GM12878 (cell line): ENCODE measurements around the gene GSS. TPM values are rescaled to one million over a fixed set of nuclear protein-coding genes. Genes with fewer than 3 reads are reported as not detected.

Experiments used
- ATAC-seq: fragments of 200-7000 bp; cut with Tn5 transposase; 3 replicates; pipeline ENCODE4 v1.9.1; 2020; ENCODE audit warnings: mild to moderate bottlenecking, moderate library complexity
- BruUV-seq: library from RNA; stranded (reverse); fragments of 400-500 nt; replicated peaks from 2 replicates; lab custom pipeline; 2021; lab: Mats Ljungman, UMichigan
- CTCF ChIA-PET: fragments of 300-600 bp; sonication (Branson Sonifier 250); formaldehyde crosslinking; extraction: SDS; loops from one replicate; lab custom pipeline; 2021; ENCODE audit warnings: inconsistent platforms; lab: Yijun Ruan, JAX
- POLR2A ChIA-PET: fragments of 350-600 bp; formaldehyde crosslinking; extraction: SDS; loops from one replicate; lab custom pipeline; 2021; ENCODE audit warnings: inconsistent platforms; lab: Charles Lee
- RAD21 ChIA-PET: fragments of 300-600 bp; sonication (Branson Sonifier 250); formaldehyde crosslinking; loops from one replicate; lab custom pipeline; 2023; ENCODE audit warnings: antibody characterized with exemption; ENCODE audit not compliant: unreplicated experiment; lab: Charles Lee
- SMC1A ChIA-PET: fragments of 300-600 bp; sonication (Branson Sonifier 250); formaldehyde crosslinking; loops from one replicate; lab custom pipeline; 2023; ENCODE audit not compliant: unreplicated experiment, uncharacterized antibody; lab: Charles Lee
- DNase-seq: peaks from one replicate; pipeline ENCODE4 v3.0.0-alpha.2; 2011; ENCODE audit warnings: low read depth, low spot score
- FAIRE-seq: peaks from 3 replicates; lab custom pipeline; 2011; peaks lifted over from hg19 to GRCh38; lab: Jason Lieb, UNC
- H2AFZ ChIP-seq: 2 replicates; pipeline ENCODE4 v1.6.0; 2011; ENCODE audit warnings: low read depth, low read length, control low read depth; ENCODE audit not compliant: control insufficient read depth
- H3K27ac ChIP-seq: 2 replicates; pipeline ENCODE4 v1.5.1; 2011; ENCODE audit warnings: control low read depth; ENCODE audit not compliant: control insufficient read depth, insufficient read depth
- H3K27me3 ChIP-seq, 2 experiments: replicated peaks in 1 of 2; 2 replicates each; pipeline versions ENCODE4 v1.6.0 to v1.6.1; 2011; ENCODE audit warnings: low read length in 1 of 2; ENCODE audit not compliant: control insufficient read depth in 2 of 2, insufficient read depth in 2 of 2
- H3K36me3 ChIP-seq, 2 experiments: 2 replicates each; pipeline ENCODE4 v1.5.1; 2011; ENCODE audit warnings: low read length in 1 of 2; ENCODE audit not compliant: control insufficient read depth in 2 of 2, insufficient read depth in 2 of 2
- H3K4me1 ChIP-seq: 2 replicates; pipeline ENCODE4 v1.6.1; 2011; ENCODE audit warnings: mild to moderate bottlenecking, low read length, moderate library complexity, mixed read lengths; ENCODE audit not compliant: control insufficient read depth, insufficient read depth
- H3K4me2 ChIP-seq: 2 replicates; pipeline ENCODE4 v1.6.0; 2011; ENCODE audit warnings: control low read depth; ENCODE audit not compliant: control insufficient read depth, insufficient read depth
- H3K4me3 ChIP-seq: fragments of 200-600 bp; sonication (generic); 2 replicates; pipeline ENCODE4 v1.5.1; 2016
- H3K79me2 ChIP-seq: 2 replicates; pipeline ENCODE4 v1.6.0; 2011; ENCODE audit warnings: low read length; ENCODE audit not compliant: control insufficient read depth, insufficient read depth
- H3K9ac ChIP-seq: 2 replicates; pipeline ENCODE4 v1.8.0; 2011; ENCODE audit warnings: low read length, control low read depth, mixed read lengths; ENCODE audit not compliant: control insufficient read depth, insufficient read depth
- H3K9me3 ChIP-seq: replicated peaks from 3 replicates; pipeline ENCODE4 v1.5.1; 2011; ENCODE audit warnings: mild to moderate bottlenecking, low read length; ENCODE audit not compliant: control insufficient read depth, insufficient read depth
- H4K20me1 ChIP-seq: 2 replicates; pipeline ENCODE4 v1.6.0; 2011; ENCODE audit not compliant: control insufficient read depth, insufficient read depth
- BACH1 ChIP-seq: fragments of 450-650 bp; IDR thresholded peaks from 2 replicates; pipeline ENCODE4 v1.6.1; 2017; ENCODE audit warnings: mild to moderate bottlenecking, borderline replicate concordance
- CBFB ChIP-seq: IDR thresholded peaks from 2 replicates; pipeline ENCODE4 v1.6.1; 2016; ENCODE audit warnings: antibody characterized with exemption, low read depth
- HDGF ChIP-seq: fragments of 450-650 bp; IDR thresholded peaks from 2 replicates; pipeline ENCODE4 v1.6.1; 2016; ENCODE audit warnings: antibody characterized with exemption
- HSF1 ChIP-seq: fragments of 150-350 bp; IDR thresholded peaks from 2 replicates; pipeline ENCODE4 v1.6.1; 2014; ENCODE audit warnings: mild to moderate bottlenecking, low read depth, low read length
- KLF5 ChIP-seq: fragments of 450-650 bp; IDR thresholded peaks from 2 replicates; pipeline ENCODE4 v1.6.1; 2014; ENCODE audit warnings: mild to moderate bottlenecking; ENCODE audit not compliant: partially characterized antibody
- MXI1 ChIP-seq: fragments of 150-350 bp; IDR thresholded peaks from 2 replicates; pipeline ENCODE4 v1.6.1; 2011; ENCODE audit warnings: low read depth, mild to moderate bottlenecking, inconsistent platforms, low read length, improper control_type of control experiment
- WGBS: methylation state at CpG from one replicate; pipeline ENCODE4 v1.1.6; 2016; ENCODE audit warnings: low lambda C conversion rate; ENCODE audit not compliant: insufficient replicate concordance, insufficient coverage; ENCODE audit errors: missing lambda C conversion rate; 5-methylcytosine and 5-hydroxymethylcytosine counted together
- in situ Hi-C: fragments of 300-500 bp; cut with MboI; formaldehyde crosslinking; loops from 9 replicates; pipeline ENCODE4 v1.14.3; 2018; ENCODE audit warnings: mixed read lengths
- intact Hi-C: fragments of 100-400 bp; cut with micrococcal nuclease; formaldehyde crosslinking; loops from one replicate; pipeline ENCODE4 v1.14.2; 2022; ENCODE audit not compliant: unreplicated experiment
- polyA plus RNA-seq, 11 experiments: library from polyadenylated mRNA; depleted of rRNA in 4 of 11; unstranded in 6 of 11; stranded (reverse) in 5 of 11; fragments of >200 nt; fragmentation: Nextera tagmentation in 4 of 11; fragmentation: Illumina TruSeq in 1 of 11; extraction: Ambion mirVana in 4 of 11; extraction: Trizol in 1 of 11; gene quantifications; 1 replicate in 1 of 11; 2 replicates in 10 of 11; pipeline versions ENCODE4 v1.2.1 to v1.2.3, GENCODE V29; 2011 to 2016; ENCODE audit warnings: inconsistent platforms in 2 of 11, missing spikeins in 2 of 11, low read depth in 1 of 11
- total RNA-seq, 4 experiments: library from RNA; depleted of rRNA in 3 of 4; stranded (reverse); fragments of >200 nt in 3 of 4; fragmentation: Illumina TruSeq in 1 of 4; extraction: Trizol in 1 of 4; gene quantifications; 2 replicates each; pipeline versions ENCODE4 v1.2.1 to v1.2.3, GENCODE V29; 2013 to 2021

Gene GSS
- total and polyA plus RNA-seq, 10 of the 15 experiments (the other 5 are each of a cell fraction or from before 2014, with no cell fraction given) = 12.7 to 120 (median 67.4) TPM

GRCh38 chr20:34925341-34925740, 30.3 kb downstream of the GSS start (continued):
- no peak for TF ChIP-seq HSF1
- no peak for TF ChIP-seq CBFB
- TF ChIP-seq KLF5 = no peak

GRCh38 chr20:34923414-34923813, 32.2 kb downstream of the GSS start:
- H3K79me2 ChIP-seq = no peaks in the 10 kb centered on the region
- H3K4me2 ChIP-seq = no peak overlapping the region
- in situ Hi-C loops = no loop called here
- POLR2A ChIA-PET = no interaction called here
- ATAC-seq (no peak), FAIRE-seq (no peak), DNase-seq (no peak)
- no peak overlapping the region for H3K27ac ChIP-seq
- H3K27me3 ChIP-seq = no peaks in the 10 kb centered on the region
- intact Hi-C loops = no loop called here
- no peak overlapping the region for H3K9ac ChIP-seq
- no peaks in the 10 kb centered on the region; a peak in 1 of 4 replicates for H3K36me3 ChIP-seq
- CTCF ChIA-PET = no interaction called here
- H3K9me3 ChIP-seq = no peaks in the 10 kb centered on the region
- no TSS peak for BruUV-seq
- TF ChIP-seq BACH1 (no peak), HDGF (no peak), MXI1 (no peak)
- H4K20me1 ChIP-seq = no peaks in the 10 kb centered on the region
- 30% methylated on average over 2 of the region's 2 CpGs for WGBS
- RAD21 ChIA-PET = no interaction called here
- H3K4me1 ChIP-seq = no peaks in the 10 kb centered on the region
- SMC1A ChIA-PET = no interaction called here
- H3K4me3 ChIP-seq = no peak overlapping the region
- no peak overlapping the region for H2AFZ ChIP-seq
